ENCODE measurements around the gene SP6.
A peak's percentile ranks its signal among the peaks of the same experiment; 100 is the strongest.

SP6 gene

DNA sequence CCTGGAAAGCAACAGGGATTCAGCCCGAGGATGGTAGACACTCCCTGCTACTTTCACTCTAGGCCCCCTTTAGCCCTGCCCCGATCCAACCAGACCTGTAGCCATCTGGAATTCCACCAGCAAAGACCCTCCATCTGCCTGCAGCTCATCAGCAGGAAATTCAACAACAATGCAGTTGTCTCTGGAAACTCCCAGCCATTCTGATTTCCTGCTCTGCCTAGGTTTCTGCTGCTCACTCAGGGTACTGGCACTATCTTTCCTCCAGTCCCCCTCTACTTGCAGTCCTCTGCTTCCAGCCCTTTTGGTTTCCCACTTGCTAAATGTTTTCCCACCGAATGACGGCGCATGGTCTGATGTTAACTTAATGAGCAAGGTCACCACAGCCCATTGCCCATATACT, 2.7 kb upstream of the SP6 start:
- no peak for DNase-seq

DNA sequence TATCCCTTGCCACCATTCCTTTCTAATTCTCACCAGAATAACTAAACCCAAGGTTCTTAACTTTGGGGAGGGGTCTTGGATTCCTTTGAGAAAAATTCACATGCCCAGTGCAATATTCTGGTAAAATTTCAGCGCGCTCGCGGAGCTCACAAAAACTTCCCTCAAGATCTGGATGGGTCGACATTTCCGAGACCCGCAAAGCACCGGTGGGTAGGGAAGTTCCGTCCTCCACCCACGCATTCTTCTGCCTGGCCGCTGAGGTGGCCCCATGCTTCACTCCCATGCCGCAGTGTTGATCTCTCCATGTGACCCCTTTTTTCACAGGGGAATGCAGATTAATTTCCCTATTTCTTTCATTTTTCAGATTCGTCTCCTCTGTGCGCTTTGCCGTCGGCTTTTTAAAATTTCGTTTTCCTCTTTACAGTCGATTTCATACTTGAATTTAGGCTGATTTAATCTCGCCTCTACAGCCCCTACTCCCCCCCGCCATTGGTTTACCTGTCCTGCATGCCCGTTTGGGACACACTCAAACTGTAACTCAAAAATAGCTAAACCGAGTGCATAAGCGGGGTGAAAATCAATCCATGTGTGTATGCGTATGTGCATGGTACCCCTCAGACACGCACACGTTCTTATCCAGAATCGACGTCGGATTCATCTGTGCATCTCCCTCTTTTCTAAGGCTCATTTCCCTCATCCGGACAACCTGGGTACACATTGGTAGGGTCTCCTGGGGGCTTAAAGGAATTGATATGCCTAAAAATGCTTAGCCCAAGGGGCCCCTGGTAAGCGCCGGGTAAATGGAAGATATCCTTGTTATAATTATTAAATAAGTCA, 1.4 kb upstream of the SP6 start:
- DNase-seq = peak; percentile 70 to 80 (median 70)

DNA sequence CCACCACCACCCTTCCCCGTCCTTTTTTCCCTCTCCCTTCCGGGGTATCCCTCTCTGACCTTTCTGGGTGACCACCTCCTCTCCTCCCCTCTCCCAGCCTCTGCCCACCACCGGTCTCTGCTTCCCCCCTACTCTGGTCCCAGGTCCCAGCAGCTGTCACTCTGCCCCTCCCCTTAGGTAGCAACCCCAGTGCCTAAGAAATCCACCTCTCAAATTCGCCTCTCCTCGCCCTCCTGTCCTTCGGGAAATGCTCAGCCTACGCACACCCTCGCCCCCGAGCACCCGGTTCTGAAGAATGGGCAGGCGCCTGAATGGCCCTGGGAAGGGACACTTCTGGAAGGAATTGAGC, 775 bp upstream of the SP6 start:
- no peak for DNase-seq

DNA sequence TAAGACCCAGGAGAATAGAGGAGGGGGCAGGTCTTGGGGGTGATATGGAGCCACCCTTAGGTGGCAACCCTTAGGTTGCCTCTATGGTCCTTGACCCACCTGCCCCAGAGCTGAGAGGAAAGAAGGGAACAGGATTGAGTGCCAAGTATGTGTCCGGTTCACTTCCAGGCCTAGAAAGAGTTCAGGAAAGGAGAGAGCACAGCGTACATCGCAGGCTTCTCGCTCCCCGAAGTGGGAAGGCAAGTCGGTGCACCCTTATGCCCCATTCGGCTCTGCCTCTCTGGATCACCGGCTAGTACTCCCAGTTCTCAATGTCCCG, 631 bp downstream of the SP6 start:
- no peak for DNase-seq

DNA sequence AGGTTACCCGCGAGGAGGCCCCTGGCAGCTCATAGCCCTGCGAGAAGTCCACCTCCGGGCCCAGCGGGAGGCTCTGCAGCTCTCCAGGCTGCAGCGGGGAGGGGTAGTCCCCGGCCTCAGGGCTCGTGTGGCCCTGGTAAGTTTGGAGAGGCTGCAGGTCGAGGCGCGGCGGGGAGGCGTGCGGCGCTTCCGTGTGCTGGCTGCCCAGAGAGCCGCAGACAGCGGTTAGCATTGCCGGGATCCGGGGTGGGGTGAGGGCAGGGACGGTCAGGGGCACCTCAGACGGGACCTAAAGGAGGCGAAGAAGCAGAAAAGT, 2.8 kb downstream of the SP6 start:
- no peak for DNase-seq

DNA sequence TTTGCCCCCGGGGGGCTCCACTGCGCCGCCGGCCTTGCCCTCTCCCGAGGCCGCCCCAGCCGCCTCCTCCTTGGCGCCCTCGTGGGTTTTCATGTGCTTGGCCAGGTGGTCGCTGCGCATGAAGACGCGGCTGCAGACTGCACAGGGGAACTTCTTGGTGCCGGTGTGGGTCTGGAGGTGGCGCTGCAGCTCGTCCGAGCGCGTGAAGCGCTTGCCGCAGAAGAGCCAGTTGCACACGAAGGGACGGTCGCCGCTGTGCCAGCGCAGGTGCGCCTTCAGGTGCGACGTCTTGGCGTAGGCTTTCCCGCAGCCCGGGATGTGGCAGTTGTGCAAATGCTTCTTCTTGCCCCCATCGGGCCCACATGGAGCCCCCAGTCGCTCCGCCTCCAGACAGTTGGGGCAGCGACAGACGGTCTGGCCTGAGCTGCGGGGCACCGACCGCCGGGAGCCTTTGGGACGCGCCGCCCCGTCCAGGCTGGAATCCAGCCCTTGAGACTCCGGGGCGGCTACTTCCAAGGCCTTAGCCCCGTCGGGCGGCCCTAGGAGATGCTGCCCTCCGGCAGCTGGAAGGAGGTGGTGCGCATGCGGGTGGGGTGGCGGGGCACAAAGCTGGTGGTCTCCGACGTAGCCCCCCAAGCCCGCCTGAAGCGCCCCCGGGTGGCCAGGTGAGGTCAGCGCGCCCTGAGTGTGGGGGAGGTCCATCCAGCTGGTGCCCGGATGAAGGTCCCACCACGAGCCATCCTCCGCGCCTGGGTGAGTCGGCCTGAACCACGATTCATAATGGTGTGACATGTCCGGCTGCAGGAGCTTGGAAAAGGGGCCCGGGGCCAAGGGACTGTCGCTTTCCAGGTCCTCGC, 3.4 kb downstream of the SP6 start:
- peak in 1 of 3 donors; percentile 54 for DNase-seq

DNA sequence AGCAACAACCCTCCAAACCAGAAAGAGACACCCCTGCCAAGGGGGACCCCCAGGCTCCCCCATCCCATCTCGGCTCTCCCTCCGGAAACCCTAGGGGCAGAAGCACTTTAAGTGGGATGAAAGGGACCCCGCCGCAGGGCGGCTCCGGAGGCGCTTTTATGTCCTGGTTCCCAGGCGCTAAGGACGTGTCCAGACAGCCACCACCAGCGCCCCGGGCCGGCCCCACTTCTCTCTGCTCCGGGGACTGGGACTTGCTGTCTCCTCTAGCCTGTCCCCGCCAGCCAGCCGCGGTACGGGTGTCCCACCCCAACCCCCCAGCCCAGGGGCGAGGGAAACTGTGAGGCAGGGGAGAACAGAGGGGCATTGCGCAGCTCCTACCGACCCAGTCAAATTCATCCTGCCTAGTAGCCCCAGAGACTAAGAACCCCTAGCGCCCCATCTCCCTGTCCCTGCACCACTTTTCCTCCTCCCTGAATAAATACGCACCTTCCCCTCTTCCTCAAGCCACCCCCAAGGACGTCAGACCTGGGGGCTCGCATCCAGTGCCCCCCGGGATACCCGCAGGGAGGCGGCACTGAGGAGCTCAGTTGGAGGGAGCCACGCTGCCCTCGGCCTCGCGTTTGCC, 4.1 kb downstream of the SP6 start:
- DNase-seq = no peak

DNA sequence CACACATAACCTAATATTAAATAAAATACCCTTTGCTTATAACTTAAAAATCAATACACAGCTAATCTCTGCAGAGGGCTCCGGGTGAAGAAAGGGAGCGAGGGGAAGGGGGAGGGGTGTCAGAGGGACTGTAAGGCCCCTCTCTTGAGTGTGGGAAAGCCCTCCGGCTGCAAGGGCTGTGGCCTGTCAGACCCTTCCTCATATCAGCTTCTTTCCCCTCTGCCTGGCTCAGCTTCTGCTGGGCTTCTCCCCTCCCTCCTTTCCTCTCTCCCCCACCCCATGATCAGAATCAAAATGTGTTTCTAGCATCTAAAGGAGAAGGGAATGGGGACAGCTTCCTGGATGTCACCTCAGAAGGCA, 5.3 kb downstream of the SP6 start:
- no peak for DNase-seq

DNA sequence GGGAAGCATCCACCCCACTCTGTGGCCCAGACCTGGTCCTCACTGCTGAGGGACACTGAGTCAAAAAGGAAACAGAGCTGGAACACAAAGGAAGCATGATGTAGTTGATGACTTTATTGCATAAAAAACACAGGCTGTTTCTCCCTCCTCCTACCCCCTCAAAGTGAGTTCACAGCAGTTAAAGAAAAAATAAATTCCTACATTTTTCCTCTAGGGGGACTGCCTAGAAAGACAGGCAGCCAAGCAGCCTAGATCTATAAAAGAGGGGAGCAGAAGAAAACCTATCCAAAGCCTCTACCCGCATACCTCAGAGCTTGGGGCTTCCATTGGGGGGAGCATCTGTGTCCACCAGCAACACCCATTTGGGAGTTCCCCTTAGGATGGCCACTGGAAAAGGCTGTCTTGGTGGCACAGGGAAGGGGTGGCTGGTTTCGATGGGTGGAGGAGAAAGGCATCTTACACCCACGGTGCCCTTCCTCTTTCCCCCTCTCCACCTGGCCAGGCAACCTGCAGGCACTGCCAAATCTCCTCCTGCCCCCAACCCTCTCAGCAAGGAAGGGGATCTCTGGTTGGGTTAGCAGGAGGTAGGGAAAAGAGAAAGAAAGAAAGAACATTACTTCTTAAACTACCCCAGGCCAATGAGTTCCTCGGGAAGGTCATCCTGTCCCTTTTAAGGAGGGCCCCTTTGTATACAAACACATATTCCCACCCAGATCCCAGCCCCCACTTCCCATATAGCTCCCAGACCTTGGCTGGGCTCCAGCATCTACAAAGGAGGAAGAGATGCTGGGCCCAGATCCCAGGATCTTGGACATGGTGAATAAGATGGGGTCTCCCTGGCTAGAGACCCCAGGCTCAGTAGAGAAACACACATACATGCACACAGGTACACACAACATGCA, 5.9 kb downstream of the SP6 start:
- DNase-seq = peak; percentile 28 to 60 (median 49)

DNA sequence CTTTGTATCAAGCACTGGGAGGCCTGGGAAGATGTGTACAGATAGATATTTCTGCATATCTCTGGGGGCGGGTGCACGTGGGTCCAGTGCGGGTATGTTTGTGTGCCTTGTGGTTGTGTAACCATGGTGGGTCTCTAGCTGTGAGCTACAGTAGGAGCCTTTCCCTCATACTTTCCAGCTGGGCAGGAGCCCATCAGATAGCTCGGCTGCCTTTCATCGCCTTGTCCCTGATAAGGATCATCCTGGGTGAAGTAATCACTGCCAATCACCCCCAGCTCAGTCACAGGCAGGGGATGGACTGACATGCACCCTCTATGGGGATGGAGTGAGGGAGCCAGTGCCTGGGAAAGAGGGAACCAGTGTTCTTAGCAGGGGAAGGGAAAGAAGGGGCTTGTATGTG, 6.7 kb downstream of the SP6 start:
- no peak for DNase-seq

DNA sequence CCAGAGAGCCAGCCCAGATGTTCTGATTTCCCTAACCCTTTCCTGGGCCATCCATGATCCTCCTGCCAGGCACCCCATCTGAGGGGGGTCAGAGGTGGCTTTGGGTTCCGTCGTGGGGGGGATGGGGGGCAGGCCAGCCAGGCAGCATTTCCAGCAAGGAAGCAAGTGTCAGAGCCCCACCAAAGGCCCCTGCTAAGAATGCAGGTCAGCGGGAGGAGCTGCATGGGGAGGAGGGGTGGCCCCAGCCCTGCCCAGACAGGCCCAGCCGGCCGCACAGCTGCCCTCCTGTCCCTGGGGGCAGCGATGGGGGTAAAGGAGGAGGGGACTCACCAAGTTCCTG, 7.6 kb downstream of the SP6 start:
- DNase-seq = no peak

DNA sequence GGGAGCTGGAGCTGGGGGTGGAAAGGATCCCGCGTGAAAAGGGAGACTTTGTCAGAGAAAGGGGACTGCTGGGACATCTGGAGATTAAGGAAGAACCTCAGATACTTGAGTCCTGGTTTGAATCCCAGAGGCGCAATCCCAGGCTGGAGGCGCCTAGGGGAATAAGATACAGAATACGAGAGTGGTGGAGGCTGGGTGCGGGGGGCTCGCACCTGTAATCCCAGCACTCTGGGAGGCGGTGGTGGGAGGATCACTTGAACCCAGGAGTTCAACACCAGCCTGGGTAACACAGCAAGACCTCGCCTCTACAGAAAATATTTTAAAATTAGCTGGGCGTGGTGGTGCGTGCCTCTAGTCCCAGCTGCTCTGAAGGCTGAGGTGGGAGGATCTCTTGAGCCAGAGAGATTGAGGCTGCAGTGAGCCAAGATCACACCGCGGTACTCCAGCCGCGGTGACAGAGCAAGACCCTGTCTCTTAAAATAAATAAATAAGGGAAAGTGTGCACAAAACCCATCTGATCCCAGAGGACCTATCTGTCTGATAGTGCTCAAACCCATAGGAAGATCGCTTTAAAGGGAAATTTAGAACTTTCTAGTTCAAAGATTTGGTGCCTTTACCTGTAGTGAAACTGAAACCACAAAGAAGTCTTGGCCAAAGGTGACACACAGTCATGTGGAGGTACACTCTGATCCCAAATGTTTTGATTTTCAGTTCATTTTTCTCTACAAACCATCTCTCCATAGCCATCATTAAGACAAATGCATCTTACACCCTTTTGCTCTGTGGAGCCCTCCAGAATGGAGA, 9.3 kb downstream of the SP6 start:
- no peak for DNase-seq

DNA sequence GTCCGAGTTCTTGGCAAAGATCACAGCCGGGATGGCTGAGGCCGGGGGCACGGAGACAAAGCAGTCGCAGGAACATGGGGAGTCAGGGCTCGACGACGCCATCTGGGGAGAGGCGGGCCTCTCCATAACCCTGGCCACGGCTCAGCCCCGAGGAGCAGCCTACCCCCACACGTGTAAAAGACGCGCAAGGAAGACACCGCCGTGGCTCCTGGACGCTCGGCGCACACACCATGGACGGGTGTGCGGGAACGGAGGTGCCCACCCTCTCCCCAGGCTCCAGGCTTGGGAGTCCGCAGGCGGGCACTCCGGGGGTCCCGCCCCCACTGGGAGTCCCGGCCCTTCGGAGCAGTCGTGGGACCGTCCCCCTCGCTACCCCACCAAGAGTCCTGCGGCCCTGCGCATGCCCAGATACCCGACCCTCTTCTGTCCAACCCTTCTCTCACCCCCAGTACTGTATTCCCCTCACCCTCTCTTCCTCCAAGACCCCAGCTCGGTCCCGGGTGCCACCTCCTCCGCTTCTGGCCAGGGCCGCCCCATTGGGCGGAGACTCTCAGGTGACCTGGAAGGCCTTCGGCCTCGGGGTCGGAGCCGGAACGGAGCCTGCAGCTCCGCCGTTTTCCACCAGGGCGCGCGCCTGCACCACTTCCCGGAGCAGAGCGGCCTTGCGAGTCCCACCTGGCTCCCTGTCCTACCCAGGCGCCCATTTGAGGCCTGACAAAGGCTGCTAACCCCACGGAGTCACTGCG, 10.0 kb downstream of the SP6 start, which contains the start of gene SCRN2:
SCRN2 (minus strand) TSS at position 532 of the 746 bp plus-strand sequence; CDS start at position 102, 430 bp downstream.
- peak; percentile 83 to 91 (median 90) for DNase-seq

DNA sequence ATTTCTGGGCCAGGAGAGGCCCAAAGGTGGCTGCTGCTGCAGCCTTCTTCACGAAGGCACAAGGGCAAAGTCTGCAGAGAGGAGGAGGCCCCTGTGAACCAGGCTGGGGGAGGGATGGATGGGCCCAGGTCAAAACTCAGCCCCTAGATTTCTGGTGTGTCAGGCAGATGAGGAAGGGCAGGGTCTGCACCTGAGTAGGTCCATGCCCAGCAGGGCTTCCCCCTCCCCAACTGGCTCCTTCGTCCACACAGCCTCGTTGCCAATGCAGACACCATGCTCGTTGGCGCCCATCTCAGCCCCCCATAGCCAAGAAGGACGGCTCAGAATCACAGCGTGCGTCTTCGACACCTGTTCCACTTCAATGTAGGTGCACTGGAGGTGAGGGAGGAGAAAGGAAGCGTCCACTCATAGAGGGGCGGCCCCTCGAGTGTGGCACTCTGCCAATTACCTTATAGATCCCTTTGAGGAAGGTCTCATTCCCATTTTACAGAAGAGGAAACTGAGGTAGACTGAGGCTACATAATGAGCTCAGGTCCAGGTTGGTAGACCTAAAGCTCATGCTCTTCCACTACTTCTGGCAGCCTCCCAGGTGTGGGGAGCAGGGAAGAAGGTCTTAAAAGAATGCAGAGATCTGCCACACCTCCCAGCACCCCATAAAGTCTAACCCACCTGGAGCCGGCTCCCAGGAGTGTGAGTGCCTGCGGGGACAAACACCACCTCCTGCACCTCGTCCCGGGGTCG, 10.8 kb downstream of the SP6 start:
- DNase-seq = no peak

DNA sequence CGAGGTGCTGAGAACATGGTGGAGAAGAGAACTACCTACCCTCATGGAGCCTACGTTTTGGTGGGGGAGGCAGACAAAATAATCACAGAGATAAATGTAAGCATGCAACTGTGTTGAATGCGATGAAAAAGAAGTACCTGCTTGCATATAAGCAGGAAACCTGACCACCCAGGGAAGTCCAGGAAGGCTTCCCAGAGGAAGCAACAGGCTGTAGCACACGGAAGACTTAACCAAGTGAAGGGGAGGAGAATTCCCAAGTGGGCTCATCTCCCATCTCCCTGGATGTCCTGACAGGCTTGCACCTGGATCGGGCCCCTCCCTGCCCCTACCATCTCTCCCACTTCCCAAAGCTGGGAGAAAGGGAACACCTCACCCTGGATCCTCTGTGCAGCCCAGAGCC, 11.9 kb downstream of the SP6 start:
- no peak for DNase-seq

DNA sequence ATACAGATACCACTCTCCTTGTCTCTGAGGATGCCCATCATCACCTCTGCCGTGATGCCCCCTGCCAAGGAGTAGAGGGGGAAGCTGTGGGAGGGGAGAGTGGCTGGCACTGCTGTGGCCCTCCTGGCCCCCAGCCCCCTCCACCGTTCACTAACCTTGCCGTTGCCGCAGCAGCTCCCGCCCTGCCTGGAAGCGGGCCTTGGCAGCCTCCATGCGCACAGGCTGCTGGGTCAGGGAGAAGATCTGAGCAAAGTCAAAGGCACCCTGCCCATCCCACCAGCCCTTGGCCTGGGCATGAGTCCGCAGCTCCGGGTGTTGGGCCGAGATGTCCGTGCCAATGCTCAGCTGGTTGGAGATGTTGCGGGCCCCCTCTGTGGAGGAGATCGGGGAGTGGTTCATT, 12.3 kb downstream of the SP6 start:
- DNase-seq = no peak

DNA sequence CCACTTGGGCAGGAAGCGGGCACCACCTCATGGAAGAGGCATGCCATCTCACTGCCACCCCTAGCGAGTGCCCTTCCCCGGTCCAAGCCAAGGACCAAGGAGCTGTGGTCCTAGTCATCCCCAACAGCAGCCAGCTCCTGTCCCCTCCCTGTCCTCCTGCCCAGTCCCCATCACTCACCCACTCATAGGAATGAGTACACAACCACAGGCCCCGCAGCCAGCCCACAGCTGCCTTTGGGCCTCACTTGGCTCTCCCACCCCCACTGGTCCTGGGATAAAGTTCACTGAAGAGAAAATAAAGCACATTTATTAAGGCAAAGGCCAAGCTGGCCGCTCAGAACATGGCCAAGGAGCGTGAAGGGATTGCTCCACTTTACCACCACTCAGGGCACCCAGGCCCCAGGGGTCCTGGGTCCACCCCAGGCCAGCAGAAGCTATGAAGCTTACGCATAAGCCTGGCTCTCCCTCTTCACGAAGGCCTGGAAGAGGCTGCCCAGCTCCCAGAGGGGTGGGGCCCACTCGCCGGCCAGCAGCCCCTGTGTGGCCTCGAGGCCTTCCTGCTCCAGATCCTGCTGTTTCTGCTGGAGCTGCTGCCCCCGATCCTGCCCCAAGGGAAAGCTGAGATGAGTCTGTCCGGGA, 13.4 kb downstream of the SP6 start:
- DNase-seq = no peak

DNA sequence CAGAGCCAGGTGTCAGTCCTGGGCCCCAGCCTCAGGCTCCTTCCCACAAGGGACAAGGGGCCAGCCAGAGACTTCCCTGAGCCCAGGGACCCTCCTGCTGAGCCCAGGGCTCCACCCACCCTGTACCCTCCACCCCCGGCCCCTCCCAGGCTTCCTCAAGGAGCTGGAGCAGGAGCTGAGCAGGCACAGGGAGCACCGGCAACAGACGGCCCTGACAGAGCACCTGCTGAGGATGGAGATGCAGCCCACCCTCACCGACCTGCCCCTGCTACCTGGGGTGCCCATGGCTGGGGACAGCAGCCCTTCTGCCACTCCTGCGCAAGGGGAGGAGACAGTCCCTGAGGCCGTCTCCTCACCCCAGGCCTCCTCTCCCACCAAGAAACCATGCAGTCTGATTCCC, 14.4 kb downstream of the SP6 start:
- no peak for DNase-seq

DNA sequence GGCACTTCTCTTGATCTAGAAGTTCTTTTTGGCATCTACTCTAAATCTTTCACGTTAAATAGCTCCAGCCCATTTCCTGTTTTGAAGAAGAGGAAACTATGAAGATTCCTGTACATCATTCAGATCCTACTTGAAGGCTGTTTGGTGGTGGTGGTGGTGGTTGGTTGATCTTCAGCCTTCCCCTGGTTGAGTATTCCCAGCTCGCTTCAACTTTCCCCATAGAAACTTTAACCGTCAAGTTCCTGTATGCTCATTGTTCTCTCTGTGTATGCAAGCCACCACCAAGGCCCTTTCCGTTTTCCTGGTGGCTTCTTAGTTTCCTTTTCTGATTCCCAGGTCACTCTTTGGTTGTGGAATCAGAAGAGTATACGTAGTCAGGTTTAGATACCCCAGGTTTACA, 16.2 kb downstream of the SP6 start:
- no peak for DNase-seq

DNA sequence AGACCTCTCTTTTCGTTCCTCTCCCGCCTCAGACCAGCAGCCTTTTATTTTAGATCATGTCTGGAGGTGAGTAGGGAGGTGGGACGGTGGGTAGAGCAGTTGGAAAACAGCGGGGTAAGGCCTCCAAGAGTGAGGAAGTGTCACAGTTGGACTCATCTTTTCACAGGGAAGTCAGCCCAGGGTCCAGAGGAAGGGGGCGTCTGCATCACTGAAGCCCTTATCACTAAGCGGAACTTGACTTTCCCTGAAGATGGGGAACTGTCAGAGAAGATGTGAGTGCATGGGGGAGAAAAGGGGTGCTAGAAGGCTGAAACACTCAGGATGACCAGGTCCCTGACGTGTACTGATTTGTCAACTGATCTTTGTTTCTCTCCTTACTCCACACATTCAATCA, 19.0 kb downstream of the SP6 start:
- peak; percentile 78 to 85 (median 78) for DNase-seq
